Measurements from ENCODE around the gene NANOS3. TPM values are rescaled to one million over a fixed set of nuclear protein-coding genes. Genes with fewer than 3 reads are reported as not detected.
A peak's percentile ranks its signal among the peaks of the same experiment; 100 is the strongest.

Gene NANOS3
- total and polyA plus RNA-seq, 9 of the 15 experiments (the other 6 are each of a cell fraction or from before 2014, with no cell fraction given): not detected

GRCh38 chr19:13842291-13843103, 34.4 kb upstream of the NANOS3 start (continued):
- TF ChIP-seq, protein P1, sequence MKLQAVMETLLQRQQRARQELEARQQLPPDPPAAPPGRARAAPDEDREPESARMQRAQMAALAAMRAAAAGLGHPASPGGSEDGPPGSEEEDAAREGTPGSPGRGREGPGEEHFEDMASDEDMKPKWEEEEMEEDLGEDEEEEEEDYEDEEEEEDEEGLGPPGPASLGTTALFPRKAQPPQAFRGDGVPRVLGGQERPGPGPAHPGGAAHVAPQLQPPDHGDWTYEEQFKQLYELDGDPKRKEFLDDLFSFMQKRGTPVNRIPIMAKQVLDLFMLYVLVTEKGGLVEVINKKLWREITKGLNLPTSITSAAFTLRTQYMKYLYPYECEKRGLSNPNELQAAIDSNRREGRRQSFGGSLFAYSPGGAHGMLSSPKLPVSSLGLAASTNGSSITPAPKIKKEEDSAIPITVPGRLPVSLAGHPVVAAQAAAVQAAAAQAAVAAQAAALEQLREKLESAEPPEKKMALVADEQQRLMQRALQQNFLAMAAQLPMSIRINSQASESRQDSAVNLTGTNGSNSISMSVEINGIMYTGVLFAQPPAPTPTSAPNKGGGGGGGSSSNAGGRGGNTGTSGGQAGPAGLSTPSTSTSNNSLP (IDR thresholded peaks at IDR 0.05; ENCODE audit: borderline replicate concordance, low read depth, low read length): no peak
- TF ChIP-seq FOXJ3 (CRISPR knock-in tag; IDR thresholded peaks at IDR 0.05) (no peak), TFE3 (CRISPR knock-in tag; IDR thresholded peaks at IDR 0.05) (no peak), SRSF3 (IDR thresholded peaks at IDR 0.05; ENCODE audit: insufficient read depth, low read length) (no peak), KLF6 (CRISPR knock-in tag; IDR thresholded peaks at IDR 0.05; ENCODE audit: borderline replicate concordance) (no peak), SOX6 (IDR thresholded peaks at IDR 0.05) (0 out of 2 replicates have a peak, but pooled peaks have one; percentile 14), ERF (CRISPR knock-in tag; IDR thresholded peaks at IDR 0.05) (no peak), ZNF146 (CRISPR knock-in tag; IDR thresholded peaks at IDR 0.05; ENCODE audit: unreplicated experiment) (no peak), NR3C1 (CRISPR knock-in tag; IDR thresholded peaks at IDR 0.05) (no peak), SMARCA5 (IDR thresholded peaks at IDR 0.05) (no peak), CSDE1 (IDR thresholded peaks at IDR 0.05) (no peak), RNF219 (CRISPR knock-in tag; IDR thresholded peaks at IDR 0.05) (no peak)
- TF ChIP-seq, protein P2, sequence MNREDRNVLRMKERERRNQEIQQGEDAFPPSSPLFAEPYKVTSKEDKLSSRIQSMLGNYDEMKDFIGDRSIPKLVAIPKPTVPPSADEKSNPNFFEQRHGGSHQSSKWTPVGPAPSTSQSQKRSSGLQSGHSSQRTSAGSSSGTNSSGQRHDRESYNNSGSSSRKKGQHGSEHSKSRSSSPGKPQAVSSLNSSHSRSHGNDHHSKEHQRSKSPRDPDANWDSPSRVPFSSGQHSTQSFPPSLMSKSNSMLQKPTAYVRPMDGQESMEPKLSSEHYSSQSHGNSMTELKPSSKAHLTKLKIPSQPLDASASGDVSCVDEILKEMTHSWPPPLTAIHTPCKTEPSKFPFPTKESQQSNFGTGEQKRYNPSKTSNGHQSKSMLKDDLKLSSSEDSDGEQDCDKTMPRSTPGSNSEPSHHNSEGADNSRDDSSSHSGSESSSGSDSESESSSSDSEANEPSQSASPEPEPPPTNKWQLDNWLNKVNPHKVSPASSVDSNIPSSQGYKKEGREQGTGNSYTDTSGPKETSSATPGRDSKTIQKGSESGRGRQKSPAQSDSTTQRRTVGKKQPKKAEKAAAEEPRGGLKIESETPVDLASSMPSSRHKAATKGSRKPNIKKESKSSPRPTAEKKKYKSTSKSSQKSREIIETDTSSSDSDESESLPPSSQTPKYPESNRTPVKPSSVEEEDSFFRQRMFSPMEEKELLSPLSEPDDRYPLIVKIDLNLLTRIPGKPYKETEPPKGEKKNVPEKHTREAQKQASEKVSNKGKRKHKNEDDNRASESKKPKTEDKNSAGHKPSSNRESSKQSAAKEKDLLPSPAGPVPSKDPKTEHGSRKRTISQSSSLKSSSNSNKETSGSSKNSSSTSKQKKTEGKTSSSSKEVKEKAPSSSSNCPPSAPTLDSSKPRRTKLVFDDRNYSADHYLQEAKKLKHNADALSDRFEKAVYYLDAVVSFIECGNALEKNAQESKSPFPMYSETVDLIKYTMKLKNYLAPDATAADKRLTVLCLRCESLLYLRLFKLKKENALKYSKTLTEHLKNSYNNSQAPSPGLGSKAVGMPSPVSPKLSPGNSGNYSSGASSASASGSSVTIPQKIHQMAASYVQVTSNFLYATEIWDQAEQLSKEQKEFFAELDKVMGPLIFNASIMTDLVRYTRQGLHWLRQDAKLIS (CRISPR knock-in tag; IDR thresholded peaks at IDR 0.05): no peak
- TF ChIP-seq, protein P3, sequence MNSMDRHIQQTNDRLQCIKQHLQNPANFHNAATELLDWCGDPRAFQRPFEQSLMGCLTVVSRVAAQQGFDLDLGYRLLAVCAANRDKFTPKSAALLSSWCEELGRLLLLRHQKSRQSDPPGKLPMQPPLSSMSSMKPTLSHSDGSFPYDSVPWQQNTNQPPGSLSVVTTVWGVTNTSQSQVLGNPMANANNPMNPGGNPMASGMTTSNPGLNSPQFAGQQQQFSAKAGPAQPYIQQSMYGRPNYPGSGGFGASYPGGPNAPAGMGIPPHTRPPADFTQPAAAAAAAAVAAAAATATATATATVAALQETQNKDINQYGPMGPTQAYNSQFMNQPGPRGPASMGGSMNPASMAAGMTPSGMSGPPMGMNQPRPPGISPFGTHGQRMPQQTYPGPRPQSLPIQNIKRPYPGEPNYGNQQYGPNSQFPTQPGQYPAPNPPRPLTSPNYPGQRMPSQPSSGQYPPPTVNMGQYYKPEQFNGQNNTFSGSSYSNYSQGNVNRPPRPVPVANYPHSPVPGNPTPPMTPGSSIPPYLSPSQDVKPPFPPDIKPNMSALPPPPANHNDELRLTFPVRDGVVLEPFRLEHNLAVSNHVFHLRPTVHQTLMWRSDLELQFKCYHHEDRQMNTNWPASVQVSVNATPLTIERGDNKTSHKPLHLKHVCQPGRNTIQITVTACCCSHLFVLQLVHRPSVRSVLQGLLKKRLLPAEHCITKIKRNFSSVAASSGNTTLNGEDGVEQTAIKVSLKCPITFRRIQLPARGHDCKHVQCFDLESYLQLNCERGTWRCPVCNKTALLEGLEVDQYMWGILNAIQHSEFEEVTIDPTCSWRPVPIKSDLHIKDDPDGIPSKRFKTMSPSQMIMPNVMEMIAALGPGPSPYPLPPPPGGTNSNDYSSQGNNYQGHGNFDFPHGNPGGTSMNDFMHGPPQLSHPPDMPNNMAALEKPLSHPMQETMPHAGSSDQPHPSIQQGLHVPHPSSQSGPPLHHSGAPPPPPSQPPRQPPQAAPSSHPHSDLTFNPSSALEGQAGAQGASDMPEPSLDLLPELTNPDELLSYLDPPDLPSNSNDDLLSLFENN (IDR thresholded peaks at IDR 0.05; ENCODE audit: low read depth in 2 of 2, low read length in 2 of 2): peak in 1 of 2 experiments; percentile 32; a peak in 1 of 4 replicates
